HG03066 (cell line): ENCODE data around the gene HIVEP3.

Experiments used
- ATAC-seq: cut with Tn5 transposase; IDR thresholded peaks from one replicate; pipeline ENCODE4 v1.9.1; 2021; ENCODE audit warnings: low read depth; ENCODE audit not compliant: unreplicated experiment

HIVEP3 gene

DNA sequence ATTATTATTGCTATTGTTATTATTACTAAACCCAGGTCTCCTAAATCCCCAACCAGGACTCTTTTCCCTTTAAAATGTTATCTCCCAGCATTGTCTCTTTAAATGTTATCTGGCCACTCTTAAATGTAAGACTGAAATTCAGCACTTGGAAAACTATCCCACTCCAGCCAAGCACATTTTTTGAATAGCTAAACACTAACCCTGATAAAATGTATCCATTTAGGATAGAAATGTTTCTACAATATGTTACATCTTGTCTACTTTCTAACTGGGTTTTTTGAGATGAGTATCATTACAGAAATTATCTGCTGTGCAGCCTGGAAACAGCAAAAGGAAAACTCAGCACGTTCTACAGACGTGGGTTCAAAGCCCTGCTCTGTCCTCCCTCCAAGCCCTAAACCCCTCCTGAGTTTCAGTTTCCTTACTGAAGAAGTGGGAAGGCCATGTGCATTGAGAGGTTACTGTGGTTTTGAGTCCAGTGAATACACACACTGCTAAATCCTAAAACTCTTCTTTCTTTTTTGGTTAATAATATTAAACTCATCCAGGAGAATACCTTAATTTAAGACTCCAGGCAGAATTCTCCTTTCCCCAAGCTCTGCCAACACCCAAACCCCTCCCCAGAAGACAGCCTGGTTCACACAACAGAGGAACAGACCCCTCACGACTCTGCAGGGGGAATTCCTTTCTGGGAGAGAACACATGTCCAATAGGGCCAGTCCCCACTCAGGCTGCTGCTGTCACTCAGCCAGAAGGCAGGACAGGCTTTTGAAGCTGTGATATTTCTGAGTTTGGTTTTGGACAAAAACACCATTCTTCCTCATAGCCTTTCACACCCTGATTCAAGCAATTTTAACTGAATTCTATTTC lies 41.9 kb downstream of the HIVEP3 start:
- no peak for ATAC-seq

GRCh38 chr1:41875487-41875886 lies 43.2 kb downstream of the HIVEP3 start:
- ATAC-seq = no peak

DNA sequence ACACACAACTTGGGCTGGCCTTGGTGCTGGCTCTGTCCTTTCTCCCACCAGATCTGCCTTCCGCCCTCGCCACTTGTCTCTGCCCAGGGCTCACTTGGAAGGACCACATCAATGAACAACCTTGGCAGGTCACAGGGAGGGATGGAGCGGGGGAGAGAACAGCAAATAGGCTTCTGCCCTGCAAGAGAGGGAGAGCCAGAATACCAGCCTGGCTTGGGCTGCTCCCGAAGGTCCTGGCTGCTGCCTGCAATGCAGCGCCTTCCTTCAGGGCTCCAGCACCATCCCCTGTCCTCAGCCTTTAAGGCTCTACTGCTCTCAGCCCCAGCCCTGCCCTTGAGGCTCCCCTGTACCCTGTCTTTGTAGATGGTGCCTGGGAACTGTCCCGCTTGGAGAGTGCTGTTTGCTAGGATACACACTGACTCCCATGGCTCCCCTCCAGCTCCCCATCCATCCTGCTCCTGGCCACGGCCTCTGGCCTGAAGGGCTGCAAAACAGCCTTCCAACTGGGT lies 43.8 kb downstream of the HIVEP3 start:
- ATAC-seq = no peak

- ATAC-seq = no peak
These were observed 44.5 kb downstream of the HIVEP3 start for GRCh38 chr1:41874151-41874719.

DNA sequence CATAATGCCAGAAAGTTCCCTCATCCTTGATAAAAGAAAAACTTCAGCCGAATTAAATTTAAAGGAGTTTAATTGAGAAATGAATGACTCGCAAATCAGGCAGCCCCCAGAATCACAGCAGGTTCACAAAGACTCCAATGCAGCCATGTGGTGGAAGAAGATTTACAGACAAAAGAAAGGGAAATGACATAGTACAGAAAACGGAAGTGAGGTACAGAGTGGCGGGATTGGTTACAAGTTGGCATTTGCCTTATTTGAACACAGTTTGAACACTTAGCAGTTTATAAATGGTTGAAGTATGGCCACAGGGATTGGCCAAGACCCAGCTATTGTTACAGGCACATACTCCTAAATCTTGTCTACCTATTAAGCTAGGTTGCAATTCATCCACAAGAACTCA lies 46.6 kb downstream of the HIVEP3 start:
- no peak for ATAC-seq

DNA sequence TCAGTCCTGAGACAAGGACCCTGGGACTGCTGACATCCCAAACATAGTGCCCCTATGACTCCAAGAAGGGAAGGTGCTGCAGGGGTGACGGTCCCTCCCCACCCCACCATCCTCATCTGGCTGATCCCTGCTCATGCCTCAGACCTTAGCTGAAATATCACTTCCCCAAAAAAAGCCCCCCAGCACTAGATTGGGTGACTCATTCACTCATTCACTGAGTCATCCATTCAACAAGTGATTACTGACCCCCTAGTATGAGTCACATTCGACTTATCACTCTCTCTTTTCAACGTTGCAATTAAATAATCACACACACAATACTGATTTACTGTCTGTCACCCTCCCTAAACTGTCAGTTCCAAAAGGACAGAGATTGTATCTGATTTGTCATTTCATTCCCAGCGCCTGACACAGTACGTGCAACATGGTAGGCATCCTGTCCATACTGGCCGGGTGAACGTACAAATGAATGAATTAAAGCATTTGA lies 48.6 kb downstream of the HIVEP3 start:
- ATAC-seq = no peak

GRCh38 chr1:41868241-41868998 lies 50.3 kb downstream of the HIVEP3 start:
- no peak for ATAC-seq

- no peak for ATAC-seq
These were observed 52.4 kb downstream of the HIVEP3 start for GRCh38 chr1:41866285-41866684.

DNA sequence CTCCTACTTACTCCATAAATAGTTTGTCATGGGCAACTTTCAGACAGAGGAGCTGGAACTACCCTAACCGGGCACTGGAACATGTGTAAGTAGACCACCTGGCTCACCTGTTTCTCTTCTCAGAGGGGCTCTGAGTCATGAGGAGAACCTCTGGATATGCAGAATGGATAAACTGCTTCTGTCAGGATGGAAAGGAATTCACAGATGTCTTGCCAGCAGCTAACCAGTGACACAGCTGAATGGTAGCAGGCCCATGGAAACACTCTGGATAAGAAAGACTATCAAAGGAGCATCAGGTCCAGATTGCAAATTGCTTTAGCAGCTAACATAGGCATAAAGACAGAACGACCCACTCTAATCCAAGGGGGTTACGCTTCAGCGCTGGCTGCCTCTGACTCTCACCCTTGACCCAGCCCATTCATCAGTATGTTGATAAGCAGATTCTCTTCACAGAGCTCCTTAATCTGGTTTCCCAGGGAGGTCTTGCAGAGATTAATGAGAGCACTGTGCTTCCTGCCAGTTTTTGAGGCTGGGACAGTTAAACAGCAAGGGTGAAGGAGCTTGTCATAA lies 54.2 kb downstream of the HIVEP3 start:
- ATAC-seq = no peak

DNA sequence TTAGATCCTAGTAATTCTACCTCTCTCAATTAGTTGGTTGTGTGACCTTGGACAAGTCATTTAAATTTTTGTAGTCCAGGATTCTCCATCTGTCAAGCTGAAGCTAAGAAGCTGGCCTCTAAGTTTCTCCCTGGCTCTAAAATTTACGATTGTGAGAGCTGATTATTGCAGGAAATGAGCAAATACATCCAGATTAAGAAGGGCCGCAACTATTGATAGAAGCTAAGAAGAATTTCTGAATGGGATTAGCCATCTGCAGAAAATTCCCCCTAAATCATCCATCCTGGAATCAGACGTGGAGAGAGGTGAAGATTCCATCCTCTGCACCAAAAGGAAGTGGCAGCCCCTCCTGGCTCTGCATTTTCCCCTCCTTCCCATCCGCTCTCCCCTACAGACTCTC lies 55.0 kb downstream of the HIVEP3 start:
- ATAC-seq = no peak

DNA sequence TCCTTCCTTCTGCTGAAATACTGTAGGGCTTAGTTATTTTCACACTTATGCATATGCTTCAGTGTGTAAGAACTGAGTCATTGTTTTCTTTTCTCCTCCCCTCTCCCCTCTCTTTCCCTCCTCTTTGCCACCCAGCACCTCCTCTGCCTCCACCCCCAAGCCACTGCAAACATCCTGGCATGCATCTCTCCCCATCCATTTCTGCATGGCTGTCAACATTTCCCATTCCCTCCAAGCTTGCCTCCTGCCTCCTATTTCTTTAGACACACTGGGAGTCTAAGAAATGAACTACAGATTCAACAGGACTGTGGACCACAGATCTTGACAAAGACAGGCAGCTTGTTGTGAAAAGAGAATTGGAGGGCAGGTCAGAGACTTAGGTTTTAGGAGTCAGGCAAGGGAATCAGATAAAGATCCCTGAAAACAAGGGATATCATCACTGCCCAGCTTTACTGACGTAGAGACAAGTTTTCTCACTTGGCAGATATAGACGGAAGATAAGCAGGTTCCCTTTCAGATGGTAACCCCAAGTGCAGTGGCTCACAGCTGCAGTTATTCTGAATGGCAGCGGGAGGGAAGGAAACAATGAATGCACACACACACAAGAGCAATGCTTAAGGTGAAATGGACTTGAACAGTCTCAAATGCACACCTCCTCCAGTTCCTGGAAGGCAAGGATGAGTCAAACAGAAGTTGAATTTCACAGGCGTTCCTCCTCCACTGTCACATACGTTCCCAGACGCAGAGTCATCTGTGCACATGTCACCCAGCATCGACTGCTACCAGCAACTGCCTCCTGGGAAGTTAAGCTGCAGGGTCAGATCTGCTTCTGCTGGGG lies 56.1 kb downstream of the HIVEP3 start:
- ATAC-seq = no peak

DNA sequence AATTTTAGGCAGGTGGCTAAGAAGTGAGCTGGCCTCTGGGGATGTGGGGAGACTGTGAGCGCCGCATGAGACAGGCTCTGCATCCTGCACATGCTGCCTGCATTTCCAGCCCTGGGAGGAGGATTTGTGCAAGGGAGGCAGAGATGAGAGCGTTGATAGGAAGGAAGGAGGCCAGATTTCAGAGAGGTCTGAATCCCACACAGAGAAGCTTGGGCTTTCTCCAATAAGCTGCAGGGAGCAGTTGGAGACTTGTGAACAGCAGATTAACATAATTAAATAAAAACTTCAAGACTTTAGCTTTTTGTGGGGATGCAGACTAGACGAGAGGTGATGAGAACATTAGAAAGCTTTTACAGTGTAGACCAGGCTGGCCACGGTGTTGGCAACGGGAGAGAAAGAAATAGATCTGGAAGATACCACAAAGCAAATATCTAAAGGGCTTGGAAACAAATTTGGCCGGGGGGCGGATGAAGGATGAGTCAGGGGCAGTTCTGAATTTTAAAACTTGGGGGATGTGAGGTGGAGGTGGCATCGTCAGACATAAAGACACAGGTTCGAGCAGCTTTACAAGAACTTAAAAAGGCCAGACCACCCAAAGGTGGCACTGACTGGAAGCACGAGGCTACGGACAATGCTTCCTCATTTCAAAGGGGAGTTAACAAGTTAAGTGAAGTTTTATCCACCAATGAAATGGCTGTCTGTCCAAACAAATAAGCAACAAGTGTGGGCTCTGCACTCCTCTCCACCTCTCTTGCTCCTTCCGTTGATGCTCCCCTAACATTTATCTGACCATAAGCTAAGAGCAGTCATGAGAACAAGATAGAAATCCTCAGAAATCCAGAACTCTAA lies 57.0 kb downstream of the HIVEP3 start:
- no peak for ATAC-seq

GRCh38 chr1:41860771-41861170 lies 58.0 kb downstream of the HIVEP3 start:
- ATAC-seq = no peak

DNA sequence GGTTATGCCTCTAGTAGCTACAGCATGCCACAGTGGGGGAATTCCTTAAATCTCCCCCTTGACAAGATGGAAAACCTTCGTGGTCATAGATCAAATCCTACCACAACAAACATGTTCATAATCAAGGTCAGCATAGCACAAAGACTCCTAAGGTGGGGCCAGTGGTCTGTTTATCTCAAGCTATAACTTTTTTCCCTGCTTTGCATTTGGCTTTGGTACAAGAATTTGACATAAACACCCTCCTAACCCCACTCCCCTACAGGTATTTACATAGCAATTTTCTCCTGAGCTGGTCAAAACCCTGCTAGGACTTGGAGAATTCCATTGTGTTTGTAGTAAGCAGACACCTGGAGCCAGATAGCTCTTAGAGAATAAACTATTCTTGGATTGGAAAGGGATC lies 58.5 kb downstream of the HIVEP3 start:
- ATAC-seq = no peak

DNA sequence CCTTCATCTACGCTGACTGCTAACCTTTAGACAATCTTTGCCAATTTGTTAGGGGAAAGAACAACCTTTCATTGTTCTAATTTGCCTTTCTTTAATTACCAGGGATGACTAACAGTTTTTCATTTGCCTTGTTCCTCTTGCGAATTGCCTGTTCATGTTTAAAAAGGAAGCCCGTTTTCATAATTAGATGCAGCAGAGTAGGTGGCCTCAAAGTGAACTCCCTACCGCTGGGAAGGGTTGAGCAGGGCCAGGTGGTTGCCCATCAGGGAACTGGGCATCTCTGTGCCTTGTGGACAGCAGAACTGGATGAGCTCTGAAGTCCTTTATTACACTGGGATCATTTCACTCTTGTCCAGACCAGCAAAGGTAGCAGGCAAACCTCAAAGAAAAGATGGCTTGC lies 59.0 kb downstream of the HIVEP3 start:
- ATAC-seq = no peak

DNA sequence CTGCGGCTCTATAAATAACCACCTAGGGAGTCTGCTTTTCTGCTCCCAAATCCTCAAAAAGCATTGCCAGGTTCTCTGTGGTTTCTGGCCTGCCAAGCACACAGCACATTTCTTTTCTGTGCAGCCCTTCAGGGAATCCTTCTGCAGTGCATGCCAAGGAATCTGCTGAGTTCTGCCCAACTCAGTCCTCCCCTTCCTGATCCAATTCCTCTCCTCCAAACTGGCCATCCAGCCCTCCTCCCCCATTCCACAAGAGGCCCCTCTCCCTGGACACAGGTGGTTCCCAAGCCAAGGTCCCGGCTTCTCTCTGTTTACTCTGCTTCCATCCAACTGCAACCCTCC lies 61.8 kb downstream of the HIVEP3 start:
- ATAC-seq = no peak

- no peak for ATAC-seq
These were observed 62.4 kb downstream of the HIVEP3 start for GRCh38 chr1:41856151-41856943.

GRCh38 chr1:41855713-41856112 lies 63.0 kb downstream of the HIVEP3 start:
- no peak for ATAC-seq
